KG1 (cell line): ENCODE measurements around the gene TCP11L1.
"Not testable (repeated sequence)": the region's sequence is repeated elsewhere in the genome, so short reads cannot be mapped to it uniquely, and the experiment has no call there.

ENCODE experiments used
- DNase-seq: peaks from one replicate; lab custom pipeline; 2025; lab: John Stamatoyannopoulos, UW

TCP11L1 gene

GRCh38 chr11:33039274-33040032 lies at the start of gene TCP11L1:
Gene TCP11L1 (plus strand): TSS chr11:33039572. CDS start chr11:33043774, 4,202 bp downstream.
- DNase-seq, result peak; percentile 83

- DNase-seq, result no peak
Measured at GRCh38 chr11:32990481-32990880, 48.9 kb upstream of the TCP11L1 start.

- no peak for DNase-seq
Measured at GRCh38 chr11:32991427-32991826, 47.9 kb upstream of the TCP11L1 start.

- DNase-seq, result no peak
Measured at GRCh38 chr11:32991898-32992297, 47.5 kb upstream of the TCP11L1 start.

- no peak for DNase-seq
Measured at GRCh38 chr11:33000181-33000580, 39.2 kb upstream of the TCP11L1 start.

- no peak for DNase-seq
Measured at GRCh38 chr11:33001281-33001680, 38.1 kb upstream of the TCP11L1 start.

GRCh38 chr11:33001751-33002542 lies 37.4 kb upstream of the TCP11L1 start:
- DNase-seq, result no peak

- no peak for DNase-seq
Measured at GRCh38 chr11:33005175-33005574, 34.2 kb upstream of the TCP11L1 start.

GRCh38 chr11:33006010-33006409 lies 33.4 kb upstream of the TCP11L1 start:
- no peak for DNase-seq

GRCh38 chr11:33013755-33014154 lies 25.6 kb upstream of the TCP11L1 start:
- DNase-seq, result no peak

- no peak for DNase-seq
Measured at GRCh38 chr11:33015621-33016551, 23.5 kb upstream of the TCP11L1 start, which contains the start of gene DEPDC7. Gene DEPDC7 (plus strand): TSS chr11:33015878. CDS start chr11:33015956, 78 bp downstream.

GRCh38 chr11:33016654-33017053 lies 22.7 kb upstream of the TCP11L1 start:
- no peak for DNase-seq

GRCh38 chr11:33017478-33017877 lies 21.9 kb upstream of the TCP11L1 start:
- no peak for DNase-seq

- DNase-seq, result no peak
Measured at GRCh38 chr11:33017965-33018364, 21.4 kb upstream of the TCP11L1 start.

- DNase-seq, result no peak
Measured at GRCh38 chr11:33018840-33019239, 20.5 kb upstream of the TCP11L1 start.

GRCh38 chr11:33021501-33021900 lies 17.9 kb upstream of the TCP11L1 start:
- DNase-seq, result no peak

GRCh38 chr11:33021937-33022336 lies 17.4 kb upstream of the TCP11L1 start:
- DNase-seq, result no peak

- no peak for DNase-seq
Measured at GRCh38 chr11:33025339-33025722, 14.0 kb upstream of the TCP11L1 start.

GRCh38 chr11:33027233-33027632 lies 12.1 kb upstream of the TCP11L1 start:
- DNase-seq, result no peak

- no peak for DNase-seq
Measured at GRCh38 chr11:33027846-33028536, 11.4 kb upstream of the TCP11L1 start.

- no peak for DNase-seq
Measured at GRCh38 chr11:33028537-33028914, 10.8 kb upstream of the TCP11L1 start.

- not testable (repeated sequence) for DNase-seq
Measured at GRCh38 chr11:33029218-33029617, 10.2 kb upstream of the TCP11L1 start.
